HL-60 (cell line): ENCODE results near the gene PLCB1.

ENCODE experiments used
- POLR2AphosphoS5 ChIP-seq: IDR thresholded peaks from 2 replicates; pipeline ENCODE4 v1.6.1; 2012; ENCODE audit warnings: low read depth
- SPI1 ChIP-seq: IDR thresholded peaks from 2 replicates; pipeline ENCODE4 v1.6.1; 2012; ENCODE audit warnings: low read depth, mild to moderate bottlenecking, borderline replicate concordance
- TF ChIP-seq, protein P1 (sequence below): IDR thresholded peaks from one replicate; pipeline ENCODE4 v1.5.1; 2011; ENCODE audit warnings: low read length, control low read depth, inconsistent platforms; ENCODE audit not compliant: insufficient read depth
- TF ChIP-seq, protein P2 (sequence below): IDR thresholded peaks from 2 replicates; pipeline ENCODE4 v1.6.1; 2012; ENCODE audit warnings: low read depth; ENCODE audit not compliant: insufficient replicate concordance

DNA sequence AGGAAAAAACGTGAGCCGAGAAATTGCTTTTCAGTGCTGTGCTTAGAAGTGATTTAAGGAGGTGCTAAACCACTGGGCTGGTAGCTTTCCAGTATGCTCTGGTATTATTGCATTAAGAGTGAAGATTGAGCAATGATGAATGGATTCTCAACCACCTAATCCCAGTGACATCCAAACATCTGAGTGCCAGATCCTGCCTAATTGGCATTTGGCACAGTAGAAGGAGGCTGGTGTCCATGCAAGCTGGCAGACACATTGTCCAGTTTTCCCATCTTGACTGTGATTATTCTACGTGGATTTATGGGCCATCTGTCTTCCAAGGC lies 538.8 kb downstream of the PLCB1 start:
- TF ChIP-seq, protein P1, sequence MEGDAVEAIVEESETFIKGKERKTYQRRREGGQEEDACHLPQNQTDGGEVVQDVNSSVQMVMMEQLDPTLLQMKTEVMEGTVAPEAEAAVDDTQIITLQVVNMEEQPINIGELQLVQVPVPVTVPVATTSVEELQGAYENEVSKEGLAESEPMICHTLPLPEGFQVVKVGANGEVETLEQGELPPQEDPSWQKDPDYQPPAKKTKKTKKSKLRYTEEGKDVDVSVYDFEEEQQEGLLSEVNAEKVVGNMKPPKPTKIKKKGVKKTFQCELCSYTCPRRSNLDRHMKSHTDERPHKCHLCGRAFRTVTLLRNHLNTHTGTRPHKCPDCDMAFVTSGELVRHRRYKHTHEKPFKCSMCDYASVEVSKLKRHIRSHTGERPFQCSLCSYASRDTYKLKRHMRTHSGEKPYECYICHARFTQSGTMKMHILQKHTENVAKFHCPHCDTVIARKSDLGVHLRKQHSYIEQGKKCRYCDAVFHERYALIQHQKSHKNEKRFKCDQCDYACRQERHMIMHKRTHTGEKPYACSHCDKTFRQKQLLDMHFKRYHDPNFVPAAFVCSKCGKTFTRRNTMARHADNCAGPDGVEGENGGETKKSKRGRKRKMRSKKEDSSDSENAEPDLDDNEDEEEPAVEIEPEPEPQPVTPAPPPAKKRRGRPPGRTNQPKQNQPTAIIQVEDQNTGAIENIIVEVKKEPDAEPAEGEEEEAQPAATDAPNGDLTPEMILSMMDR, result no peak
- TF ChIP-seq, protein P2, sequence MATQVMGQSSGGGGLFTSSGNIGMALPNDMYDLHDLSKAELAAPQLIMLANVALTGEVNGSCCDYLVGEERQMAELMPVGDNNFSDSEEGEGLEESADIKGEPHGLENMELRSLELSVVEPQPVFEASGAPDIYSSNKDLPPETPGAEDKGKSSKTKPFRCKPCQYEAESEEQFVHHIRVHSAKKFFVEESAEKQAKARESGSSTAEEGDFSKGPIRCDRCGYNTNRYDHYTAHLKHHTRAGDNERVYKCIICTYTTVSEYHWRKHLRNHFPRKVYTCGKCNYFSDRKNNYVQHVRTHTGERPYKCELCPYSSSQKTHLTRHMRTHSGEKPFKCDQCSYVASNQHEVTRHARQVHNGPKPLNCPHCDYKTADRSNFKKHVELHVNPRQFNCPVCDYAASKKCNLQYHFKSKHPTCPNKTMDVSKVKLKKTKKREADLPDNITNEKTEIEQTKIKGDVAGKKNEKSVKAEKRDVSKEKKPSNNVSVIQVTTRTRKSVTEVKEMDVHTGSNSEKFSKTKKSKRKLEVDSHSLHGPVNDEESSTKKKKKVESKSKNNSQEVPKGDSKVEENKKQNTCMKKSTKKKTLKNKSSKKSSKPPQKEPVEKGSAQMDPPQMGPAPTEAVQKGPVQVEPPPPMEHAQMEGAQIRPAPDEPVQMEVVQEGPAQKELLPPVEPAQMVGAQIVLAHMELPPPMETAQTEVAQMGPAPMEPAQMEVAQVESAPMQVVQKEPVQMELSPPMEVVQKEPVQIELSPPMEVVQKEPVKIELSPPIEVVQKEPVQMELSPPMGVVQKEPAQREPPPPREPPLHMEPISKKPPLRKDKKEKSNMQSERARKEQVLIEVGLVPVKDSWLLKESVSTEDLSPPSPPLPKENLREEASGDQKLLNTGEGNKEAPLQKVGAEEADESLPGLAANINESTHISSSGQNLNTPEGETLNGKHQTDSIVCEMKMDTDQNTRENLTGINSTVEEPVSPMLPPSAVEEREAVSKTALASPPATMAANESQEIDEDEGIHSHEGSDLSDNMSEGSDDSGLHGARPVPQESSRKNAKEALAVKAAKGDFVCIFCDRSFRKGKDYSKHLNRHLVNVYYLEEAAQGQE, result no peak
- no peak for TF ChIP-seq SPI1
- no peak for TF ChIP-seq POLR2AphosphoS5
